Measurements from ENCODE around the gene OR2T5.
"Not testable (repeated sequence)": the region's sequence is repeated elsewhere in the genome, so short reads cannot be mapped to it uniquely, and the experiment has no call there.

The OR2T5 gene

GRCh38 chr1:248488289-248488688 lies at the start of gene OR2T5:
OR2T5 (plus strand) TSS chr1:248488589; CDS start chr1:248488589, 0 bp downstream.
- not testable (repeated sequence) for DNase-seq

GRCh38 chr1:248438668-248439067 lies 49.7 kb upstream of the OR2T5 start:
- DNase-seq = not testable (repeated sequence)

GRCh38 chr1:248439283-248439682 lies 49.1 kb upstream of the OR2T5 start:
- not testable (repeated sequence) for DNase-seq

- not testable (repeated sequence) for DNase-seq
Measured at GRCh38 chr1:248442500-248443277, 45.7 kb upstream of the OR2T5 start.

GRCh38 chr1:248444603-248445002 lies 43.8 kb upstream of the OR2T5 start:
- not testable (repeated sequence) for DNase-seq

- DNase-seq = not testable (repeated sequence)
Measured at GRCh38 chr1:248445399-248445798, 43.0 kb upstream of the OR2T5 start, which contains the start of gene OR2T2. OR2T2 (plus strand) TSS chr1:248445637; CDS start chr1:248452798, 7,161 bp downstream.

GRCh38 chr1:248448409-248449074 lies 39.8 kb upstream of the OR2T5 start:
- not testable (repeated sequence) for DNase-seq

- DNase-seq = not testable (repeated sequence)
Measured at GRCh38 chr1:248449821-248450465, 38.4 kb upstream of the OR2T5 start.

GRCh38 chr1:248450466-248451145 lies 37.8 kb upstream of the OR2T5 start:
- DNase-seq = not testable (repeated sequence)

GRCh38 chr1:248453619-248454018 lies 34.8 kb upstream of the OR2T5 start:
- DNase-seq = not testable (repeated sequence)

- DNase-seq = not testable (repeated sequence)
Measured at GRCh38 chr1:248455045-248455444, 33.3 kb upstream of the OR2T5 start.

- DNase-seq = not testable (repeated sequence)
Measured at GRCh38 chr1:248456635-248457034, 31.8 kb upstream of the OR2T5 start.

GRCh38 chr1:248459117-248459516 lies 29.3 kb upstream of the OR2T5 start:
- DNase-seq = not testable (repeated sequence)

- DNase-seq = no peak
Measured at GRCh38 chr1:248471154-248471553, 17.2 kb upstream of the OR2T5 start.

- not testable (repeated sequence) for DNase-seq
Measured at GRCh38 chr1:248472111-248472510, 16.3 kb upstream of the OR2T5 start.

GRCh38 chr1:248473051-248473450 lies 15.3 kb upstream of the OR2T5 start, which contains the start of gene OR2T3:
OR2T3 (plus strand) TSS chr1:248473351; CDS start chr1:248473351, 0 bp downstream.
- not testable (repeated sequence) for DNase-seq

- not testable (repeated sequence) for DNase-seq
Measured at GRCh38 chr1:248475660-248476059, 12.7 kb upstream of the OR2T5 start.

GRCh38 chr1:248481686-248482579 lies 6.5 kb upstream of the OR2T5 start:
- not testable (repeated sequence) for DNase-seq

- DNase-seq = not testable (repeated sequence)
Measured at GRCh38 chr1:248496661-248497060, 8.3 kb downstream of the OR2T5 start.

GRCh38 chr1:248500305-248501035 lies 12.1 kb downstream of the OR2T5 start:
- DNase-seq = not testable (repeated sequence)

- not testable (repeated sequence) for DNase-seq
Measured at GRCh38 chr1:248507773-248508172, 19.4 kb downstream of the OR2T5 start, which contains the start of gene OR2G6. OR2G6 (plus strand) TSS chr1:248508073; CDS start chr1:248521647, 13,574 bp downstream.
